Lower leg skin (tissue), 4 donors: Measurements from ENCODE around the gene MOB3A. TPM values are rescaled to one million over a fixed set of nuclear protein-coding genes. Genes with fewer than 3 reads are reported as not detected.

Experiments used
- DNase-seq, 2 donors: peaks; one replicate each; pipeline ENCODE4 v3.0.0-alpha.2; 2019; ENCODE audit warnings: low spot score in 2 of 2
- H3K4me3 ChIP-seq: fragments of 200-600 bp; sonication (generic); 2 replicates; pipeline ENCODE4 v1.5.1; 2017; ENCODE audit warnings: mild to moderate bottlenecking, low read depth; ENCODE audit not compliant: poor library complexity, severe bottlenecking
- CTCF ChIP-seq, 3 donors: fragments of 450-650 bp; IDR thresholded peaks; one replicate each; pipeline ENCODE4 v1.5.1; 2016; ENCODE audit warnings: antibody characterized with exemption in 3 of 3, mild to moderate bottlenecking in 3 of 3, moderate library complexity in 2 of 3
- POLR2A ChIP-seq, 2 donors: fragments of 450-650 bp; IDR thresholded peaks; one replicate each; pipeline ENCODE4 v1.6.1; 2016 to 2017; ENCODE audit warnings: antibody characterized with exemption in 2 of 2, mild to moderate bottlenecking in 1 of 2, moderate library complexity in 1 of 2
- WGBS, 2 donors: methylation state at CpG; one replicate each; pipeline ENCODE4 v1.1.5; 2018; 5-methylcytosine and 5-hydroxymethylcytosine counted together
- intact Hi-C: fragments of 100-400 bp; cut with DNase I; formaldehyde crosslinking; loops from one replicate; pipeline ENCODE4 v1.15.0; 2023; ENCODE audit warnings: low total_unique reads
- total RNA-seq, 4 donors: library from RNA; depleted of rRNA; stranded (reverse); fragments of >200 nt; gene quantifications; one replicate each; pipeline ENCODE4 v1.1.0, GENCODE V29; 2016

MOB3A gene
- total RNA-seq, 4 donors from 2014 or later: 26.4 to 46.0 (median 34.5) TPM

DNA sequence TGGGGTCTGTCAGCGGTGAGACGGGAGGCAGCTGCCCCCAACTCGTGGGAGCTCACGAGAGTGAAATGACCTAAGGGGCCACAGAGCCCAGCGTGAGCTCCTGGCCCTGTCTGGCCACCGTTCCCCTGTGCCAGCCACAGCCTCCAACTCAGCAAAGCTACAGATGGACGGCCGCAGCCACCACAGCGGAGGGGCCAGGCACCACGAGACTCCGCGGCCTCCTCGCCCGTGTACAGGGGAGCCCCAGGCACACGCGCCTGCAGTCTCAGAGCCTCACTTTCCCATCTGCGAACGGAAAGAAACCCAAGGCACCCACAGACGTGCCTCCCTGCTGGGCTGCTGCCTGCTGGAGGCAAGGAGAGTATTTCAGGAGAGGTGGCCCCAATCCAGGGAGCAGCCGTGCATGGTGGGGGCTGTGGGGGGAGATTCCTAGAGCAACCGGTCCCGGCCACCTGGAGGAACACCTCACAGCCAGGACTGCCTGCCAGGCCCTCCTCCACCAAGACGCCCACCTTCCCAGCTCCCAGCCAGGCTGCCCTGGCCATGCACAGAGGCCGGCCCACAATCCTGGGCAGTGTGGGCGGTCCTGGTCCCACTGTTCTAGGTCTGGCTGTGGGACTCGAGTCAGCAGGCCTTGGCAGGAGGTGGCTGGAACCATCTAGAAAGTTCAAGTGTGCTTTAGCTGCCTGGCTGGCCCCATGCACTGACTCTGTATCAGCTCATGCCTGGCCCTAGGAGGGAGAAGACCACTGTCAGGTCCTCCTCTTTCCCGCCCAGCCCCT is 47.0 kb downstream of the MOB3A start:
- no peak for TF ChIP-seq CTCF (IDR thresholded peaks at IDR 0.05)
- TF ChIP-seq POLR2A (IDR thresholded peaks at IDR 0.05): no peak
- H3K4me3 ChIP-seq: peak overlapping the region; percentile 88
- DNase-seq: no peak
- 35 to 38% methylated on average over 16 to 23 of the region's 27 CpGs for WGBS, 2 donors
- intact Hi-C loops: no loop called here

DNA sequence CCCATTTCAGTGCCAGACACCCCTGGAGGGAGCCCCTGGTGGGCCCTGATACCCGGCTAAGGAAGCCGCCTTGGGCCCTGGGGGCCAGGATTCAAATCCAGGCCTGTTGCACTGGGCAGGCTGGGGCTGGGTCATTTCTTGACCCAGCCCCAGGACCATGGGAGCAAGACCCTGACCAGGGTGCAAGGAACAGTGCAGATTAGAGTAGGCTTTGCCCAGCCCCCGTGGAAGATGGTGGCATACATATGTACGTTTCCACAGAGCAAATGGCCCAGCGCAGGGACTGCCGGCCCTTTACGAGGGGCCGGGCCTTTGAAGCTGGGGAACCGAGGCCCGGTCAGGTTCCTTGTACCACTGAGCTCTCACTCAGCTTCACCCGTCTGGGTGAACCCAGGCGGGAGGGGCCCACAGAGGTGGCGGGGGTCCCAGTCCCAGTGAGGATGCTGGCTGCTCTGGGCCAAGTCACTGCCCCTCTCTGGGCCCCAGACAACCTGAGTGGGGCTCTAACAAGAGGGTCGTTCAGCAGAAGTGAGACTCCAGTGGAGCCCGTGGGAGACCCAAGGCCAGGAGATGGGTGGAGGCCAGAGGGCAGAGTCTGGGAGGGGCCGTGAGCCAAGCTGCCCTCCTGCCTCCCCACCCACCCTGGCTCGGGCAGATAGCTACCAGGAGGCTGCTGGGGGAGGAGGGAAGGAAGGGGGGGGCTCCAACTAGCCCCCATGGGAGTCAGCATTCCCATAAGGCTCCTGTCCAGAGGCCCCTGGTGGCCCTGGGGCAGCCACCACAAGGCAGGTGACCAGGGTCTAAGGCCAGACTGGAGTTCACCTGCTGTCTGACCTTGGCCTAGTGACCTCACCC is 47.8 kb downstream of the MOB3A start:
- intact Hi-C loops: no loop called here
- 62 to 66% methylated on average over 15 to 16 of the region's 17 CpGs for WGBS, 2 donors
- no peak for TF ChIP-seq CTCF (IDR thresholded peaks at IDR 0.05)
- TF ChIP-seq POLR2A (IDR thresholded peaks at IDR 0.05): no peak
- no peak for DNase-seq
- H3K4me3 ChIP-seq: peak overlapping the region; percentile 88

DNA sequence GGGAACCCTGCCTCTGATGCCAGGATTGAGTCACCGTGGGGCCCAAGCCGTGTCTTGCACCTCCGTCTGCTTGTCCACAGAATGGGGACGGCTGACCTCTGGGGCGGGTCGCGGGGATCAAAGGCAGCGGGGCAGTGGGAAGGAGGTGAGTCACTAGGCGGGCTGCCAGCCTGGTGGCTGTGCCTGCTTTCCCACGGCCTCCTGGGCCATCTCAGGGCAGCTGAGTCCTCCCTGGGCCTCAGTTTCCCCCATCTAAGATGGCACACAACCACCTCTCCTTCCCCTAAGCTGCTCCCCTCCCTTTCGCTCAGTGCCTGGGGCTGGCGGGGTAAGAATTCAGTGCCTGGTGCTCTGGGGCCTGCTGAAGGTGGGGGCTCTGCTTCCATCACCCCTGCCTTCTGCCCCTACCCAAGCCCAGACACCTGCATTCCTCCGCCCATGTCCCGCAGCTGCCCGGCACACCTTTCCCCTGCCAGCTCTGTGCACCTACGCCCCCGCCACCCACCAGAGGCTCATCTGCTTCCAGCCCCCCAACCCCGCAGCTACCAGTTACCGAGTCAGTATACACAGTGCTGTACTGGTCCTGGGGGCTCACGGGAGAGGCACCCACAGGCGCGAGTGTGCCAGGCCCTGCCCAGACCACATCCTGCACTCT is 48.5 kb downstream of the MOB3A start:
- 45 to 48% methylated on average over 22 of the region's 22 CpGs for WGBS, 2 donors
- no peak overlapping the region for H3K4me3 ChIP-seq
- DNase-seq: peak in 1 of 2 donors; percentile 37
- TF ChIP-seq CTCF (IDR thresholded peaks at IDR 0.05) (no peak), POLR2A (IDR thresholded peaks at IDR 0.05) (no peak)
- intact Hi-C loops: no loop called here

GRCh38 chr19:2047076-2047448 is 49.1 kb downstream of the MOB3A start:
- intact Hi-C loops: no loop called here
- DNase-seq: no peak
- WGBS, 2 donors: 49 to 52% methylated on average over 4 to 5 of the region's 6 CpGs
- TF ChIP-seq POLR2A (IDR thresholded peaks at IDR 0.05) (no peak), CTCF (IDR thresholded peaks at IDR 0.05) (no peak)
- H3K4me3 ChIP-seq: no peak overlapping the region

DNA sequence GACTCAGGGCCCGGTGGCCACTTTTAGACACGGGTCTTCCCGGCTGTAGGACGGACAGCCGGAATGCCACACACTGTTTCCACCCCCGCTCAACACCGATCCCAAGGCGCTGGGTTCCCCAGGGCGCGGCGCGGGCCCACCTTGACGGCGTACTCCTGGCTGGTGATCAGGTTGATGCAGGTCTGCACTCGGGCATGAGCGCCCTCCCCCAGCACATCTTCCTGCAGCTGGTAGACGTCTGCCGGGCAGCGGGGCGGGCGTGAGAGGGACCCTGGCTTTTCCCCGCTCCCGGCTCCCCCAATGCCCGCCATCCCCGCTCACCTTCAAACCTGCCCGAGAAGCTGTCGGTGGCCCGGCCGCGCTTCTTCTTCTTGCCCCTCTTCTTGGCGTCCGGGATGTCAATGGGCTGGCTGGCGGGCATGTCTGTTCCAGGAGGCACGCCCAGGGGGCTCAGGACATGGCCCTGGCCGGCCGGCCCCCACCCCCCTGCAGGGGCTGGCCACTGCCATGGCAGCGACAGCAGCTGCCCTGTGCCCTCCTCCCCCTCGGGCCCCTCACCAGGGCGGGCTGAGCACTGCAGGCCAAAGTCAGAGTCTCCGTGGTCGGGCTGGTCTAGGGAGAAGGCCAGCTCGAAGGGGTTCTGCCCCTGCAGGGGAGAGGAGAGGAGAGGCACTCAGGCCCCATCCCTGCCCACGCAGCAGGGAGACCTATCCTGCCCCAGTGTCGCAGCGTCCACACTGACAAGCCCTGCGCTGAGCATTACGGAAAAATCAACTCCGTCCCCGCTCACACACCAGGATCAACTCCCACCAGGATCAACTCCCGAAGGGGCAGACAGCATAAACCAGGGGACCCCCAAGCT is 49.8 kb downstream of the MOB3A start:
- 71 to 80% methylated on average over 42 to 48 of the region's 50 CpGs for WGBS, 2 donors
- peak in 1 of 2 donors; percentile 85 for DNase-seq
- no peak overlapping the region for H3K4me3 ChIP-seq
- intact Hi-C loops: no loop called here
- TF ChIP-seq CTCF (IDR thresholded peaks at IDR 0.05): no peak
- TF ChIP-seq POLR2A (IDR thresholded peaks at IDR 0.05): no peak
